SJSA1 (cell line): Measurements from ENCODE around the gene FUBP1. TPM values are rescaled to one million over a fixed set of nuclear protein-coding genes. Genes with fewer than 3 reads are reported as not detected.

Source experiments
- DNase-seq, 2 experiments: peaks; one replicate each; pipeline ENCODE4 v3.0.0-alpha.2; 2015 to 2020; ENCODE audit warnings: low spot score in 2 of 2, low read depth in 1 of 2
- H3K27ac ChIP-seq: fragments of 250-450 bp; sonication (Bioruptor Pico); 2 replicates; pipeline ENCODE4 v1.5.1; 2020; ENCODE audit warnings: mild to moderate bottlenecking, moderate library complexity
- H3K27me3 ChIP-seq: fragments of 250-450 bp; sonication (Bioruptor Pico); replicated peaks from 2 replicates; pipeline ENCODE4 v1.5.1; 2020; ENCODE audit warnings: mild to moderate bottlenecking, moderate library complexity
- H3K36me3 ChIP-seq: fragments of 250-450 bp; sonication (Bioruptor Pico); 2 replicates; pipeline ENCODE4 v1.5.1; 2020; ENCODE audit warnings: mild to moderate bottlenecking
- H3K4me1 ChIP-seq: fragments of 250-450 bp; sonication (Bioruptor Pico); replicated peaks from 2 replicates; pipeline ENCODE4 v1.6.1; 2021; ENCODE audit warnings: mild to moderate bottlenecking
- H3K4me3 ChIP-seq: fragments of 250-450 bp; sonication (Bioruptor Pico); 2 replicates; pipeline ENCODE4 v1.5.1; 2020; ENCODE audit warnings: mild to moderate bottlenecking
- H3K9me3 ChIP-seq: fragments of 250-450 bp; sonication (Bioruptor Pico); replicated peaks from 2 replicates; pipeline ENCODE4 v1.5.1; 2020; ENCODE audit warnings: mild to moderate bottlenecking
- total RNA-seq: library from RNA; depleted of rRNA; stranded (reverse); fragments of >200 nt; shearing (Covaris generic); gene quantifications from 2 replicates; pipeline ENCODE4 v1.2.3, GENCODE V29; 2014; rRNA removed

Gene FUBP1
- total RNA-seq, 1 experiment from 2014 or later: 153 TPM

- H3K27me3 ChIP-seq: no peaks in the 10 kb centered on the region
These were observed 68.8 kb downstream of the FUBP1 start for GRCh38 chr1:77910116-77910515.

GRCh38 chr1:77906624-77907023 is 72.2 kb downstream of the FUBP1 start:
- H3K9me3 ChIP-seq: no peaks in the 10 kb centered on the region
- H3K4me1 ChIP-seq: no peaks in the 10 kb centered on the region
- H3K27me3 ChIP-seq: no peaks in the 10 kb centered on the region
- no peak overlapping the region for H3K4me3 ChIP-seq
- no peak overlapping the region for H3K27ac ChIP-seq
- H3K36me3 ChIP-seq: peaks cover 47% of the 10 kb centered on the region
- no peak for DNase-seq

More at GRCh38 chr1:77910116-77910515, 68.8 kb downstream of the FUBP1 start:
- H3K27ac ChIP-seq: no peak overlapping the region
- H3K36me3 ChIP-seq: peaks cover 30% of the 10 kb centered on the region
- no peaks in the 10 kb centered on the region for H3K4me1 ChIP-seq
- no peak overlapping the region for H3K4me3 ChIP-seq
- no peaks in the 10 kb centered on the region for H3K9me3 ChIP-seq
- no peak for DNase-seq

GRCh38 chr1:77906019-77906545 is 72.8 kb downstream of the FUBP1 start:
- no peak overlapping the region for H3K4me3 ChIP-seq
- no peaks in the 10 kb centered on the region for H3K4me1 ChIP-seq
- H3K36me3 ChIP-seq: peaks cover 49% of the 10 kb centered on the region
- DNase-seq: no peak
- no peaks in the 10 kb centered on the region for H3K9me3 ChIP-seq
- no peaks in the 10 kb centered on the region for H3K27me3 ChIP-seq
- no peak overlapping the region for H3K27ac ChIP-seq

DNA sequence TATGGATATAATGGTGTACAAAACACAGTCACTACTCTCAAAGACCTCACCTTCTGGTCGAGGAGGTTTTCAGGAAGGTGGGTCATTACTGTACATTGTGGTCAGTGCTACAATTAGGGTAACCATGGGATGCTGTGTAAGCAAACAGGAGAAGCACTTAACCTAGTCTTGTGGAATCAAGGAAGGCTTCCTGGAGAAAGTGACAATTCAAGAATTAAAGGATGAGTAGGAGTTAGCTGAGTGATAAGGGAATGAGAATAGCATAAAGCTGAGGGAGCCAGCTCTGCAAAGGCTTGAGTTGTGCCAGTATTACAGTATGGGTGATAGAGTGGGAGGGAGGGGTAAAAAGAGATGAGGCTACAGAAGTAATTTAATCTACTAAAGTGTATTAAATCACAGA is 73.3 kb downstream of the FUBP1 start:
- H3K27me3 ChIP-seq: no peaks in the 10 kb centered on the region
- H3K4me3 ChIP-seq: no peak overlapping the region
- no peak for DNase-seq
- no peaks in the 10 kb centered on the region for H3K9me3 ChIP-seq
- peaks cover 51% of the 10 kb centered on the region for H3K36me3 ChIP-seq
- no peak overlapping the region for H3K27ac ChIP-seq
- no peaks in the 10 kb centered on the region for H3K4me1 ChIP-seq

- peak in 1 of 2 experiments; percentile 37 for DNase-seq
- no peaks in the 10 kb centered on the region for H3K9me3 ChIP-seq
These were observed 78.1 kb downstream of the FUBP1 start for GRCh38 chr1:77900687-77901293.

GRCh38 chr1:77899647-77900320 is 79.1 kb downstream of the FUBP1 start:
- peak in 1 of 2 experiments; percentile 21 for DNase-seq
- H3K36me3 ChIP-seq: peaks cover 63% of the 10 kb centered on the region
- H3K4me3 ChIP-seq: no peak overlapping the region
- peaks cover 4% of the 10 kb centered on the region; the same call in 1 of the 2 replicates for H3K4me1 ChIP-seq
- H3K27ac ChIP-seq: no peak overlapping the region
- H3K9me3 ChIP-seq: no peaks in the 10 kb centered on the region
- H3K27me3 ChIP-seq: no peaks in the 10 kb centered on the region

More at GRCh38 chr1:77900687-77901293, 78.1 kb downstream of the FUBP1 start:
- H3K27ac ChIP-seq: no peak overlapping the region
- peaks cover 4% of the 10 kb centered on the region; the same call in 1 of the 2 replicates for H3K4me1 ChIP-seq
- H3K4me3 ChIP-seq: no peak overlapping the region
- H3K36me3 ChIP-seq: peaks cover 59% of the 10 kb centered on the region
- no peaks in the 10 kb centered on the region for H3K27me3 ChIP-seq

Other genes starting within 250 kb of the FUBP1 start
- 55.9 and 90.3 TPM in 2 replicates for gene USP33, start 219.2 kb downstream of the FUBP1 start, total RNA-seq
- 13.0 and 13.2 TPM in 2 replicates for gene MIGA1, start 199.4 kb downstream of the FUBP1 start, total RNA-seq
- gene NEXN, start 90.4 kb downstream of the FUBP1 start, total RNA-seq: 31.4 and 36.0 TPM in 2 replicates
- gene DNAJB4, start 25.9 kb upstream of the FUBP1 start, total RNA-seq: 62.8 and 75.6 TPM in 2 replicates
- 0.13 TPM in 1 of 2 replicates, not detected in the other for gene GIPC2, start 66.9 kb upstream of the FUBP1 start, total RNA-seq